NK-92 treated with Interleukin-12 subunit alpha and Interleukin-12 subunit beta, amount 100 ng/mL, for 24 hours (cell line): ENCODE results near the gene DISC1.

Experiments used
- DNase-seq: peaks from one replicate; lab custom pipeline; 2025; lab: John Stamatoyannopoulos, UW

The DISC1 gene

DNA sequence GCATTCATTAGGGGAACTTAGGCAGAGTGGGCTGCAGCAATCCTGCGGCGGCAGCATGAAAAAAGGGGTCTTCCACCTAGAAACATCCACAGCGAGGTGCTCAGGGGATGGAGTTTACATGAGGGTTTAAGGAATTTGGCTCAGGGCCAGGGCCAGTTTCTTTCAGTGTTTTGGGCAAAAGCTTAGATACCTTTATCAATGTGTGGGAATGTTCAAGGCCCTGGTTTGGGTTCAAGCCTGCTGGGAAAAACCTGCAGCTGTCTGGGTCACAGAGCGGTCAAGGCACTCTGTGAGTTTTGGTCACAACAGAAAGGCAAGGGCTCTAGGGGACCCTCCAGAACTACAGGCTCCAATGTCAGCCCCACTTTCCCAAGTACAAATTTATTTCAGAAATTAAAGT is 230.3 kb downstream of the DISC1 start:
- no peak for DNase-seq

GRCh38 chr1:231857609-231858135 is 231.1 kb downstream of the DISC1 start:
- DNase-seq = no peak

- DNase-seq = no peak
These were observed 233.9 kb downstream of the DISC1 start for GRCh38 chr1:231860221-231861088.

GRCh38 chr1:231861541-231862481 is 235.2 kb downstream of the DISC1 start:
- no peak for DNase-seq

DNA sequence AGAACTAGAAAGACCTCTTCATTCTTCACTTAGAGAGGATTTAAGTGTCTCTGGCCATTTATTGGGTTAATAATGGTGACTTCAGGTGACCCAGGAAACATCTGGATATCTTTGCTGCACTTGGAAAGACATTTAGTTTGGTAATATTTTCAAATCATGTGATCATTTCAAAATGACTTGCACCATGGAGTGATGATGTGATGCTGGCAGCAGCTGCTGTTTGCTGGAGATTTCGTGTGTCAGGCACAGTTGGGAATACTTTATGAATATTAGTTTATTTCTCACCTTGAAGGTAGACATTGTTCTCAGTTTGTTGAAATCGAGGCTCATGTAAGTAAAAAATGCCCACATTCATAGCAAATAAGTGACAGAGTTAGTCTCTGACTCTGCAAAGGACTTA is 236.0 kb downstream of the DISC1 start:
- no peak for DNase-seq

GRCh38 chr1:231865331-231865730 is 238.7 kb downstream of the DISC1 start:
- DNase-seq = no peak

DNA sequence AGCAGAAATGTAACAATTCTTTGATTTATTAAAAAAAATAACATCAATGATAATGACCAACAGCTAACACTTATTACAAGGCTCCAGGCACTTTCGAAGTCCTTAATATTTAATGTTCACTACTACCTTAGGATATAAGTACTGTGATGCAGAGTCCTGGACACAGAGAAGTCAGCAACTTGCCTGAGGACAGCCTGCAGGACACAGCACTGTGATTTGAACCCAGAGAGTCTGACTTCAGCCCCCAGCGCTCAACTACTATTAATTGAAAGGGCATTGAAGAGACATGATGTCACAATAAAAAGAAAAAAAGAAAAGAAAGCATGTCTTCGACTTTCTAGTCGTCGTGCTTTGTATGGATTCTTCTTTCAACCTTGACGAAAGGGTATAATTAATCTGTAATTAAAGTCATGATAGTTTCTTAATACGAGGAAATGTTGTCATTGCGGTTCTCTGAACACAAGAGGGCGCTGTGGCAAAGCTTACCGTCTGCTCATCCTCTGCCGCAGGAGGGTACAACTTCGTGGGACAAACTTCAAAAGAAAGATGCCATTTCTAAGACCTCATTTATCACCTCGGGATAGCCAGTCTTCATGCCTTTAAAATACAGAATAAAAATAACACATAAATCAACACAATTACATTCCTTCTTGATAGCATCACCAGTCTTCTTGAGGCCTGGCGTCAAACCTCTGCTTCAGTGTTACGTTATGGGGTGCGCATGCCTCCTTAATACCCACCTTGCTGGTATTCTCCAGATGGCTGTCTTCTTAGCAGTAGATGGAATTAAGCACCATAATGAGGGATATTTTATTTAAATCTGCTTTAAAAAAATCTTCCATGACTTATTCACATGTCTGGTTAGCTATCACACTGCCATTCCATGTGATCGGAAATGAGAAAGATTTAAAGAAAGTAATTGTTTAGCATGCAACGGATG is 240.1 kb downstream of the DISC1 start:
- peak; percentile 6 for DNase-seq

DNA sequence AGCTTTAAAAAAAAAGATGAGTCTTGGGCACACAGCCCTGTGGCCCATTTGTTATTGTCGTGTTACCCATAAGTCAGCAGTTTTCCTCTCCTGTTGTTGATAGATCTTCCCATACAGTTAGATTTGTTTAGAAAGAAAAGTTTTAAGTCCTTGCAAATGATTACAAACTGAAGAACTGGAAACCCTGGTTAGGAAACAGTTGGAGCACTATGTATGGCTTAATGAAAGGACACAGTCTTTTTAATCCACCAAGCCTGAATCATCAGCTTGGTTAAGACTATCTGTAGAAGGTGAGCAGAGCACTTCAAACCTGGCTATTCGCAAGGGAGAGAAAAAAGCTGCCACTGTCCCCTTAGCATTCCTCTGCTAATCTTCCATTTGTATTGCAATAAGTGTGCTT is 241.0 kb downstream of the DISC1 start:
- DNase-seq = no peak

DNA sequence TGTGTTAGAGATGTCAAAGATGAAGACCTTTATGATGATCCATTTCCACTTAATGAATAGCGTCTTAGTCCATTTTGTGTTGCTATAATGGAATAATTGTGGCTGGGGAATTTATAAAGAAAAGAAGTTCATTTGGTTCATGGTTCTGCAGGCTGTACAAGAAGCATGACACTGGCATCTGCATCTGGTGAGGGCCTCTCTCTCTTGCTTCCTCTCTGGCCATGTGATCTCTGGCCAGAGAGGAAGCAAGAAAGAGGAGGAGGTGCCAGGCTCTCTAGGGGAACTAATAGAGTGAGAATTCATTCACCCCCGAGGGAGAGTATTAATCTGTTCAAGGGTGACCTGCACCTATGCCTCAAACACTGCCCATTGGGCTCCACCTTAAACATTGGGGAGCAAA is 242.8 kb downstream of the DISC1 start:
- DNase-seq = no peak

GRCh38 chr1:231871471-231871870 is 244.9 kb downstream of the DISC1 start:
- DNase-seq = no peak

DNA sequence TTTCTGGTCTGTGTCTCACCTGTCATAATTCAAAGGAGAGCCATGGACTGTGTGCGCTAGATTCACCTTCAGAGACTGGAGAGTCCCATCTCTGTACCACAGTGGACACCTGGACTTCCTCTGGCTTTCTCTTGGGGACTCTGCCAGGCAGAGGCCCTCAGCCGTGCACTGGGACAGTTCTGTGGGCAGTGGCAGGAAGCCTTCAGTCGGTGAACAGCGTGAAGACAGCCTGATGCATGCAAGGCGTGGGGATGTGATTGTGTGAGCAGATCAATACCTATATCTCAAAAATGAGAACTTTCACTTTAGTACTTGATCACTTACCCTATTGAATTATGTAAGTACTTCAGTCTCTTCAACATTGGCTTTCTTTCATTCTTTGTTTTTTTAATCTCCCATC is 245.3 kb downstream of the DISC1 start:
- DNase-seq = no peak

- no peak for DNase-seq
These were observed 245.9 kb downstream of the DISC1 start for GRCh38 chr1:231872461-231872910.

GRCh38 chr1:231878737-231879136 is 252.1 kb downstream of the DISC1 start:
- DNase-seq = no peak

DNA sequence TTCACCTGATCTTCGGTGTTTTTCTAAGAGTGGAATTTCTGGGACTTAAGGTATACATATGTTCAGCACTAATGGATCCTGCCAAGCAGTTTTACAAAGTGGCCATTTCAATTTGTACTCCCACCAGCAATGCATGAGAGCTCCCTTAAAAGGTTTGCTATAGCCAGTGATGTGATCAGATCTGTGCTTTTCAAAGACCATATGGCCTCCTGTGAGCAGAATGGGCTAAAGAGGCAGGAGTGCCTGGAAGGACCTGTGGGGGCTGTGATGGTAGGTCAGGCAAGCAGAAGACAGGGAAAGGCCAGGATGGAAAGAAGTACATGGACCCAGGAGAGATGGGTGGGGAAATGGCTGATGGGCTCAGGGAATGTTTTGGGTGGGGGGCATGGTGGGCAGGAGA is 252.7 kb downstream of the DISC1 start:
- DNase-seq = no peak

DNA sequence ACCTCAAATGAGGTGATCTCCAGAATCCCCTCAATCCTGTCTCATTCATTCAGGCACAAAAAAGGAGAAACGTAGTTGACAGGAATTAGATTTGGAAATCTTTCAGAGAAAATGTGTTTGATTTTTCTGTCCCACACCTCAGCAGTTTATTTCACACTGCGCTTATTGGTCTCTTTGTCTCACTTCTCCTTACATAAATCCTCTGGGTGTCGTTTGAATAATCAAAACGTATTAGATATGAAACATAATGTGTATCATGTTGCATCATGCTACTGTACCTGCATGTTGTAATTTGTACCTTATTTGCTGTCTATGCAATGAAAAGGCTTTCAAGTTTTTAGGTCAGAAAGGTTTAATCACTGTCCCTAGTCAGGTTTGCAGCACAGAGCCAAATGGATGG is 255.7 kb downstream of the DISC1 start:
- DNase-seq = no peak

GRCh38 chr1:231882790-231883189 is 256.2 kb downstream of the DISC1 start:
- no peak for DNase-seq

DNA sequence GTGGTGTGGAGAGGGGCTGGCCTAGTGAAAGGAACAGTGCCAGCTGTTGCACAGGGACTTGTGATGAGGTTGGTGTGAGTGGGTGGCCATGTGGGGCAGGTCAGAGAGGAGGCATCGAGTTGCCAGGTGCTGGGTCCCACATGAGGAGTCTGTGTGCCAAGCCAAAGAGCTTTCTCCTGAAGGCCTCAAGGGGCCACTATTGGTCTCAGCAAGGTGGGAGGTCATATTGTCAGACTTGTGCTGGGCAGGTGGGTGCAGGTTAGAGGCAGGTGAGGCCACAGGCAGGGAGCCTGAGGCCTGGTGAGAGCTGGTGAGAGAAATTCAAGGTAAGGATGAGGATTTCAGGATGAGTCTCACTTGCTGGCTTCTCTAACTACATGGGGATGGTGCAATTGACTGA is 256.8 kb downstream of the DISC1 start:
- DNase-seq = no peak

DNA sequence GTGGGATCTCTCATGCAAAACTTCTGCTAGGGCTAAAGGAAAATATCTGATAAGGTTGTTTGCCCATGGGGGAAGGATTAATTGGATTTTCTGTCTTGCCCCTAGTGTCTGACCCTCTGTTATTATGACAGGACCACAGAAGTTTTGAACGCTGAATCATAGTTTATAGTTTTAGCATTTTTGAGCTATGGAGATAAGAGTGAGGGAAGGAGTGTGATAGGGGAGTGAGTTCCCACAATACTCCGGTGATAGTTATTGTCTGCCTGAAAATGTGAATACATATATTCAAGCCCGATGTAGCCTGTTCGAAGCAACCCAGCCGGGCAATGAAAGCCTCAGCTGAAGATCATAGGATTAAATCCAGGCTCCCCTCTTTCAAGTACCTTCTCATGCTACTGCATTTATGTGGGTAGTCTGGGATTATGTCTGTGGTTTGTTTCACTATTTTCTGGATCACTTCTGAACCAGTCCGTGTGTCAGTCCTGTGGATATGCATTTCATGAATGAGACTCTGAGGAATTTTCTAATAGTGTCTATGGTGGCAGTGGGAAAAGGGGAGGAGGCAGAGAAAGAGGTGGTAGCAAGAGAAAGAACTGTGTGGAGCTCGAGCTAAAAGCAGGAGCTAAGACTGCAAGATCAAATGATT is 258.7 kb downstream of the DISC1 start:
- DNase-seq = no peak

GRCh38 chr1:231887166-231887565 is 260.6 kb downstream of the DISC1 start:
- no peak for DNase-seq

GRCh38 chr1:231887866-231888265 is 261.3 kb downstream of the DISC1 start:
- DNase-seq = no peak

GRCh38 chr1:231890791-231891190 is 264.2 kb downstream of the DISC1 start:
- no peak for DNase-seq
